HG03521 (cell line): ENCODE data around the gene CRCP.
"Not testable (repeated sequence)": the region's sequence is repeated elsewhere in the genome, so short reads cannot be mapped to it uniquely, and the experiment has no call there.

Source experiments
- ATAC-seq: cut with Tn5 transposase; IDR thresholded peaks from one replicate; pipeline ENCODE4 v1.9.1; 2021; ENCODE audit warnings: mild to moderate bottlenecking, moderate library complexity; ENCODE audit not compliant: unreplicated experiment

Gene CRCP

DNA sequence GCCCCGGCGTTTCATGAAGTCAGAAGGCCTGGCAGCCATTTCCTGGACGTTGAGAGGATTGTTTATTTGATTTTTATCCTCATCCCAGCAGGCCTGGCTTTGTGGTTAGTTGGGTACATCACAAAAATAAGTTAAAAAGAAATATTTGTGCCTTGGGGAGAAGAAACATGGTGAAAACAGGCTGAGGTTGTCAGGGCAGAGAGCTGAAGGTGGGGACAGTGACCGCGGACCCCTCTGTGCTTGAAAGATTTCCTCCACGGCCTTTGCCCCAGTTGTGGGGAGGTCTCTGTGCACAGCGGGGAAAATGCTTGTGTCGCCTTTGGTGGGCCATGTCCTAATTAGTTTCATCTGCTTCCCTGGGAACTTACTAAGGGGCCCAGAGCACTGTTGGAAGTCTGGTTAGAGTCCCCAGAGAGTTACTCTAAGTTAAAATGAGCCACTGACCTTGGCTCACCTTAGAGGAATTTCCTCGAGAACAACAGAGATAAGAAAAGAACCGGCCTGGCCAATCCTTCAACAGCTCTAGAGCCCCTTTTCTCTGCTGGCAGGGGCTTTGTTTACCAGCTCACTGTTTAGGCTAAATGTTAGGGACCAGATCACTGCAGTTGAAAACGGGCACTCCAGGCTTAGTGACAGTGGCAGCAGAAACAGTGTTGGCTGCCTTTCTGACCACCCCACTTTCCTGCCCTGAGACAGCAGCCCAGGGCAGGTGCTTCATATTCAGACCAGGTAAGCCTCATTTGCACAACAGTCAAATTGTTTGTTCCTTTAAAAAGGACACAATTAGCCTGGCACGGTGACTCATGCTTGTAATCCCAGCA, 37.9 kb downstream of the CRCP start:
- no peak for ATAC-seq

DNA sequence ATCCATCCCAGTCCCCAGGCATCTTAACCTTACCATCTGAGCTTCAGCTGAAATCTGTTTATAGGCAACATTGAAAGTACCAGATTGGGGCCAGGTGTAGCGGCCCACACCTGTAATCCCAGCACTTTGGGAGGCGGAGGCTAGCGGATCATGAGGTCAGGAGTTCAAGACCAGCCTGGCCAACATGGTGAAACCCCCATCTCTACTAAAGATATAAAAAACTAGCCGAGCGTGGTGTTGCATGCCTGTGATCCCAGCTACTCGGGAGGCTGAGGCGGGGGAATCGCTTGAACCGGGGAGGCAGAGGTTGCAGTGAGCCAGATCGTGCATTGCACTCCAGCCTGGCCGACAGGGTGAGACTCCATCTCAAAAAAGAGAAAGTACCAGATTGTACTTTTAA, 39.0 kb downstream of the CRCP start:
- no peak for ATAC-seq

- not testable (repeated sequence) for ATAC-seq
These were observed 41.4 kb downstream of the CRCP start for GRCh38 chr7:66156035-66156434.

DNA sequence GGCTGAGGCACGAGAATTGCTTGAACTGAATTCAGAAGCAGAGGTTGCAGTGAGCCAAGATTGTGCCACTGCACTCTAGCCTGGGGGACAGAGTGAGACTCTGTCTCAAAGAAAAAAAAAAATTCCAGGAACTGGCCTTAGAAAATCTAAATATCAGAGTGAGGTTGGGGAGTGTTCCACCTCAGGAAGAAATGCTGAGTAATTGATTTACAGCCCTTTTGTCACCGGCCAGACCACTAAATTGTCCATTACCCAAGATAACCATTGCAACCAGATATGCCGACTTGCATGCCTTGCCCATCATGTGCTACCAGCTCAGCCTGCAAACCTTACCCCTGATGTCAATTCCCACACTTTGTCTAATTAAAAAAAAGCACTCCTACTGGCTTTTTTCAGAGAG, 42.4 kb downstream of the CRCP start:
- no peak for ATAC-seq

DNA sequence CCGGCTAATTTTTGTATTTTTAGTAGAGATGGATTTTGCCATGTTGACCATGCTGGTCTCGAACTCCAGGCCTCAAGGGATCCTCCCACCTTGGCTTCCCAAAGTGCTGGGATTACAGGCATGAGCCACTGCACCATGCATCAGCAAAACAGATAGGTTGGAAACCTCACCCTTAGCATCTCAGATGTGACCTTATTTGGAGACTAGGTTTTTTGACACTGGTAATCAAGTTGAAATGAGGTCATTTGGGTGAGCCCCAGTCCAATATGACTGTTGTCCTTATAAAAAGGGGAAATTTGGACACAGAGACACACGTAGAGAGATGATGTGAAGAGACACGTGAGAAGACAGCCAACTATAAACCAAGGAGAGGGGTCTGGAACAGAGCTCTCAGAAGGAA, 48.0 kb downstream of the CRCP start:
- no peak for ATAC-seq

GRCh38 chr7:66163186-66163610, 48.6 kb downstream of the CRCP start:
- no peak for ATAC-seq

GRCh38 chr7:66164356-66164755, 49.7 kb downstream of the CRCP start:
- no peak for ATAC-seq

DNA sequence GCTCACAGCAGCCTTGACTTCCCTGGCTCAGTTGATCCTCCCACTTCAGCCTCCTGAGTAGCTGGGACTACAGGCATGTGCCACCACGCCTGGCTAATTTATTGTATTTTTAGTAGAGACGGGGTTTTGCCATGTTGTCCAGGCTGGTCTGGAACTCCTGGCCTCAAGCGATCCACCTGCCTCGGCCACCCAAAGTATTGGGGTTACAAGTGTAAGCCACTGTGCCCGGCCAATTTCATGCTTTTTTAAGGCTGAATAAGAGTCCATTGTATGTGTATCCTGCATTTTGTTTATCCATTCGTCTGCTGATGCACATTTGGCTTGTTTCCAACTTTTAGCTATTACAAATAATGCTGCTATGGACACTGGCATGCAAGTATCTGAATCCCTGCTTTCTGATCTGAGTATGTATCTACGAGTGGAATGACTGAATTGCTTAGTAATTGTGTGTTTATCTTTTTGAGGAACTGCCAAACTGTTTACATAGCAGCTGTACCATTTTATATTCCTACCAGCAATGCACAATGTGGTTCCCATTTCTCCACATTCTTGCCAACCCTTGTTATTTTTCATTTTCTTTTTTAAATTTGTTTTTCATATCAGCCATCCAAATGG, 53.2 kb downstream of the CRCP start:
- ATAC-seq: no peak

GRCh38 chr7:66169616-66170015, 55.0 kb downstream of the CRCP start:
- no peak for ATAC-seq

DNA sequence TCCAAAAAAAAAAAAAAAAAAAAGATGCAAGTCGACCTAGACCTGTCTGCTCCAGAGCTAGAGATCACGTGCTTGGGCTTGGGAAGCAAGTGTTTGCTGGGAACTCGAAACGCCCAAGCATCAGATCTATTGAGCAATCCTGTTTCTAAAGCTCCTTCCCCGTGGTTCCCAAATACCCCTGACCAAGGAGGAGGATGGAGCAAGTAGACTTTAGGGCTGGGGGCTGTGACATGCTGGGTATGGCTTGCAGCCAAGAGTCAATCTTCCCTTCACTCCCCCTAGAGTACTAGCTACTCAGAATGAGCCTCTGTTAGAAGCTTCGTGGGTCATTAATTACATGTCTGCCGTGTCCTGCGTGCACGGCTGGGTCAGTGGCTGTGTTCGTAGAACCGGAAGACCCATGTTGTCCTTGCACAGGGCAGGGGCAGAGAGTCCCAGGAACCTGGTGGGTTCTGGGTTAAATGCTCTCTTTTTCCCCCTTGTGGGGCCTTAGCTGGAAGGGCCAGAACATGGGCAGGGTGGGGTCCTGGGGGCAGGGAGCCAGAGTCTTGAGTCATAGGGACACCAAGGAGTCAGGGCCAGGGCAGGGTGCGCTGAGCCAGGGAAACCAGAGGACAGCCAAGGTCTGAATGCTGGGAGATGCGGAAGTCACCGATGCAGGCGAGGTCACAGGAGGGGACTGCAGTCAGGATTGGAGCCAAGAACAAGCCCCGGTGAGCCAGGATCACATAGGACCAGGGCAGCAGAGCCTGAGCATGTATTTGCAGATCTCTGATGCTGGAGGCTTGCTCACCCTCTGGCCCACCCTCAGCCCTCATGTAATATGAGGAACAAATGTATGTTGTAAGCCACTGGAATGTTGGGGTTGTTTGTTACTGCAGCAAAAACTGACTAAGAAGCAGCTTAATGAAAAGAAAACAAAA, 55.9 kb downstream of the CRCP start:
- no peak for ATAC-seq

- ATAC-seq: not testable (repeated sequence)
These were observed 58.1 kb downstream of the CRCP start for GRCh38 chr7:66172536-66173401.

DNA sequence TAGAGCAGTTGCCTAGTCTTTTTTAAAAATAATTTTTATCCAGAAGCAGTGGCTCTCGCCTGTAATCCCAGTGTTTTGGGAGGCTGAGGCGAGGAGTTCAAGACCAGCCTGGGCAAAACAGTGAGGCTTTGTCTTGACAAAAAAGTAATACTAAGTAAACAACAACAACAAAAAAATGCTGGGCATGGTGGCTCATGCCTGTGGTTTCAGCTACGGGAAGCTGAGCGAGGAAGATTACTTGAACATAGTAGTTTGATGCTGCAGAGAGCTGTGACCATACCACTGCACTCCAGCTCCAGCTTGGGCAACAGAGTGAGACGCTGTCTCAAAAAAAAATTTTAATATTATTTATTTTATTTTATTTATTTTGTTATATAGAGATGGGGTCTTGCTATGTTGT, 59.2 kb downstream of the CRCP start:
- no peak for ATAC-seq

- not testable (repeated sequence) for ATAC-seq
These were observed 60.4 kb downstream of the CRCP start for GRCh38 chr7:66175006-66175405.

- no peak for ATAC-seq
These were observed 62.3 kb downstream of the CRCP start for GRCh38 chr7:66176914-66177313.

DNA sequence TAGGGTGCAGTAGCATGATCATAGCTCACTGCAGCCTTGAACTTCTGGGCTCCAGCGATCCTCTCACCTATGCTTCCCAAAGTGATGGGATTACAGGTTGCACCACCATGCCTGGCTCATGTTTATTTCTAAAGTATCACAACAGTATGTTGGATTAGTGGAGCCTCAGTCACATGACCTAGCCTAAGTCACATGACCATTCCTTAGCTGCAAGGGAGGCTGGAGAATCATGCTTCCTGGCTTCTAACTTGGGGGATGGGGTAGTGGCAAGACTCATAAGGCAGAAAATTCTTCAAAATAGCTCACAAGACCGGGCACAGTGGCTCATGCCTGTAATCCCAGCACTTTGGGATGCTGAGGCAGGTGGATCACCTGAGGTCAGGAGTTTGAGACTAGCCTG, 63.6 kb downstream of the CRCP start:
- no peak for ATAC-seq

- ATAC-seq: no peak
These were observed 66.7 kb downstream of the CRCP start for GRCh38 chr7:66181329-66181728.

DNA sequence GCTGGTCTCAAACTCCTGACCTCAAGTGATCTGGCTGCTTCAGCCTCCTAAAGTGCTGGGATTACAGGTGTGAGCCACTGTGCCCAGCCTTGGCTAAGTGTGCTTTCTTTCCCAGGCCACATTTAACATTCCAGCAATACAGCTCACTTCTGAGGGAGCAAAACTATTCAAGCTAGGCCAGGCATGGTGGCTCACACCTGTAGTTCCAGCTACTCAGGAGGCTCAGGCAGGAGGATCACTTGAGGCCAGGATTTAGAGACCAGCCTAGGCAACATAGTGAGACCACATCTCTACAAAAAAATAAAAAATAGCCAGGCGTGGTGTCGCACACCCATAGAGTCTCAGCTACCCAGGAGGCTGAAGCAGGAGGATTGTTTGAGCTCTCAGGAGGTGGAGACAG, 67.2 kb downstream of the CRCP start:
- no peak for ATAC-seq

DNA sequence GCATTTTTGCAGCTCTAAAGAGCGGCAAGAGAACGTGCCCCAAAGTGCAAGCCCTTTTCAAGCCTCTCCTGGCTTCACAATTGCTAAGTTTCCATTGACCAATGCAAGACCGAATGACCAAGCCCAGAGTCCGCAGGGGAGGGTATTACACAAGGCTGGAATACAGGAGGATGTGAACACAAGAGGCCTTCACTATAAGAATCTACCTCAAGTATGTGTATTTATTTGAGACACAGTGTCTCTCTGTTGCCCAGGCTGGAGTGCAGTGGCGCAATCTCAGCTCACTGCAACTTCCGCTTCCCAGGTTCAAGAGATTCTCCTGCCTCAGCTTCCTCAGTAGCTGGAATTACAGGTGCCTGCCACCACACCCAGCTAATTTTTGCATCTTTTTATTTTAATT, 68.3 kb downstream of the CRCP start:
- no peak for ATAC-seq

- ATAC-seq: no peak
These were observed 69.1 kb downstream of the CRCP start for GRCh38 chr7:66183700-66184099.

- ATAC-seq: no peak
These were observed 71.1 kb downstream of the CRCP start for GRCh38 chr7:66185680-66186187.
